ENCODE measurements around the gene GNG12.

GRCh38 chr1:67704351-67704750 lies 128.9 kb downstream of the GNG12 start:
- TF ChIP-seq POLR2A (IDR thresholded peaks at IDR 0.05; ENCODE audit: low read depth, low read length) (no peak), TAF1 (IDR thresholded peaks at IDR 0.05; ENCODE audit: low read depth, low read length) (no peak), POLR2AphosphoS5 (IDR thresholded peaks at IDR 0.05; ENCODE audit: low read depth, low read length) (no peak), POU2F2 (IDR thresholded peaks at IDR 0.05; ENCODE audit: low read depth, low read length) (no peak), PAX5 (IDR thresholded peaks at IDR 0.05; ENCODE audit: insufficient read depth, low read length, severe bottlenecking) (no peak), SPI1 (IDR thresholded peaks at IDR 0.05; ENCODE audit: low read depth, low read length) (no peak)

All from GM12891 (cell line).